ENCODE results near the gene GUCD1. TPM values are rescaled to one million over a fixed set of nuclear protein-coding genes. Genes with fewer than 3 reads are reported as not detected.

The GUCD1 gene
- total and polyA plus RNA-seq, 2 of the 13 experiments (the other 11 are each of a cell fraction or from before 2014, with no cell fraction given), result 128 to 245 TPM

DNA sequence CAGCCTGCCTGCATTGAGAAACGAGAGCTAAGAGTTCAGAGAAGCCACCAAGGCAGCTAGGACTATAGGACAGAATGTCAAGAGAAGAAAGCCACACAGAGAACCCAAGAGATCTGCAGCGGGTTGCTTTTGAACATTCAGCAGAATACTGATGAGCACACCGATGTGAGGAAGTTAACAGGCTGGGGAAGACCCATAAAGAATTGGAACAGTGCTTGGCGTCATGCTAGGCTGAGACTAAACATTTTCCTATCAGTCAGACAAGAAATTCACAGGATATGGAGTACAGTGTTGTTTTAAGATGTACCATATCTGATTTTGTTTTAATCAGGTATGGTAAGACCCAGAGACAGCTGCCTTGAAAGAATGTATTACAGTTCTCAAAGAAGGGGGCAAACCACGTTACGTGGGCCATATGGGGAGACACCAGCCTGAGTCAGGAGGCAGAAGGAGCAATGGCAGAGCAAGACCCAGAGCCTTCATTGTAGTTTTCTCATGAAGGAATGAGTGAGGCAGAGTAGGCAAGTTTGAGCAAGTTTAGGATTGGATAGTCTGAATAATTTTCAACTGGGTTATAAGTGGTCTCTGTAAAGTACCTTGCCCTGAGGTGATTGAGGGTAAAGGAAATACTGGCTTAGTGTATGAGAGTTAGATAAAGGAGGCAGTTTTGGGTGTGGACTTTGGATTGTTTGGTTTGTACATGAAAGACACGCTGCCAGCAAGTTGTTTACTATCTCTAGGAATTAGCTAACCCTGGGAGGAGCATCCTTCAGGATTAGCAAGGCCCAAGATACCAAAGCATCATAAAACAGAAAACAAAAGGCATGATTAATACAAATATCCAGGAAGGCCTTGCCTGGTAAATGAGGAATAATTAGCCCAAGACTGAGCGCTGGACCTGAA, 23.7 kb upstream of the GUCD1 start (continued):
- TF ChIP-seq HDAC6 (IDR thresholded peaks at IDR 0.05; ENCODE audit: low read depth, low read length) (0 out of 2 replicates have a peak, but pooled peaks have one; percentile 14), RBFOX2 (IDR thresholded peaks at IDR 0.05; ENCODE audit: low read depth, low read length) (peak; percentile 58), RFXANK (CRISPR knock-in tag; IDR thresholded peaks at IDR 0.05) (no peak), IRF9 (CRISPR knock-in tag; IDR thresholded peaks at IDR 0.05; ENCODE audit: borderline replicate concordance) (no peak), ELF1 (CRISPR knock-in tag; IDR thresholded peaks at IDR 0.05) (peak; percentile 22; the same call in 1 of the 2 replicates), ZFP90 (CRISPR knock-in tag; IDR thresholded peaks at IDR 0.05; ENCODE audit: borderline replicate concordance) (no peak), SALL2 (CRISPR knock-in tag; IDR thresholded peaks at IDR 0.05) (no peak), SALL1 (CRISPR knock-in tag; IDR thresholded peaks at IDR 0.05) (peak; percentile 91; the same call in 1 of the 2 replicates), KDM3A (CRISPR knock-in tag; IDR thresholded peaks at IDR 0.05; ENCODE audit: low read depth) (peak; percentile 64; the same call in 1 of the 2 replicates), ZNF746 (CRISPR knock-in tag; IDR thresholded peaks at IDR 0.05) (no peak), SNRNP70 (IDR thresholded peaks at IDR 0.05; ENCODE audit: low read depth, low read length) (no peak), TBX3 (IDR thresholded peaks at IDR 0.05; ENCODE audit: borderline replicate concordance) (peak; percentile 71; the same call in 1 of the 2 replicates), NR2F1 (CRISPR knock-in tag; IDR thresholded peaks at IDR 0.05) (peak in 1 of 2 experiments; percentile 52; a peak in 3 of 4 replicates), ZNF580 (CRISPR knock-in tag; IDR thresholded peaks at IDR 0.05; ENCODE audit: borderline replicate concordance, low read depth) (0 out of 2 replicates have a peak, but pooled peaks have one; percentile 49), ZFP62 (CRISPR knock-in tag; IDR thresholded peaks at IDR 0.05) (no peak), MEF2D (CRISPR knock-in tag; IDR thresholded peaks at IDR 0.05) (peak; percentile 46; the same call in 1 of the 2 replicates)
- TF ChIP-seq, protein P1, sequence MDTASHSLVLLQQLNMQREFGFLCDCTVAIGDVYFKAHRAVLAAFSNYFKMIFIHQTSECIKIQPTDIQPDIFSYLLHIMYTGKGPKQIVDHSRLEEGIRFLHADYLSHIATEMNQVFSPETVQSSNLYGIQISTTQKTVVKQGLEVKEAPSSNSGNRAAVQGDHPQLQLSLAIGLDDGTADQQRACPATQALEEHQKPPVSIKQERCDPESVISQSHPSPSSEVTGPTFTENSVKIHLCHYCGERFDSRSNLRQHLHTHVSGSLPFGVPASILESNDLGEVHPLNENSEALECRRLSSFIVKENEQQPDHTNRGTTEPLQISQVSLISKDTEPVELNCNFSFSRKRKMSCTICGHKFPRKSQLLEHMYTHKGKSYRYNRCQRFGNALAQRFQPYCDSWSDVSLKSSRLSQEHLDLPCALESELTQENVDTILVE (CRISPR knock-in tag; IDR thresholded peaks at IDR 0.05), result peak; percentile 47
- TF ChIP-seq, protein P2, sequence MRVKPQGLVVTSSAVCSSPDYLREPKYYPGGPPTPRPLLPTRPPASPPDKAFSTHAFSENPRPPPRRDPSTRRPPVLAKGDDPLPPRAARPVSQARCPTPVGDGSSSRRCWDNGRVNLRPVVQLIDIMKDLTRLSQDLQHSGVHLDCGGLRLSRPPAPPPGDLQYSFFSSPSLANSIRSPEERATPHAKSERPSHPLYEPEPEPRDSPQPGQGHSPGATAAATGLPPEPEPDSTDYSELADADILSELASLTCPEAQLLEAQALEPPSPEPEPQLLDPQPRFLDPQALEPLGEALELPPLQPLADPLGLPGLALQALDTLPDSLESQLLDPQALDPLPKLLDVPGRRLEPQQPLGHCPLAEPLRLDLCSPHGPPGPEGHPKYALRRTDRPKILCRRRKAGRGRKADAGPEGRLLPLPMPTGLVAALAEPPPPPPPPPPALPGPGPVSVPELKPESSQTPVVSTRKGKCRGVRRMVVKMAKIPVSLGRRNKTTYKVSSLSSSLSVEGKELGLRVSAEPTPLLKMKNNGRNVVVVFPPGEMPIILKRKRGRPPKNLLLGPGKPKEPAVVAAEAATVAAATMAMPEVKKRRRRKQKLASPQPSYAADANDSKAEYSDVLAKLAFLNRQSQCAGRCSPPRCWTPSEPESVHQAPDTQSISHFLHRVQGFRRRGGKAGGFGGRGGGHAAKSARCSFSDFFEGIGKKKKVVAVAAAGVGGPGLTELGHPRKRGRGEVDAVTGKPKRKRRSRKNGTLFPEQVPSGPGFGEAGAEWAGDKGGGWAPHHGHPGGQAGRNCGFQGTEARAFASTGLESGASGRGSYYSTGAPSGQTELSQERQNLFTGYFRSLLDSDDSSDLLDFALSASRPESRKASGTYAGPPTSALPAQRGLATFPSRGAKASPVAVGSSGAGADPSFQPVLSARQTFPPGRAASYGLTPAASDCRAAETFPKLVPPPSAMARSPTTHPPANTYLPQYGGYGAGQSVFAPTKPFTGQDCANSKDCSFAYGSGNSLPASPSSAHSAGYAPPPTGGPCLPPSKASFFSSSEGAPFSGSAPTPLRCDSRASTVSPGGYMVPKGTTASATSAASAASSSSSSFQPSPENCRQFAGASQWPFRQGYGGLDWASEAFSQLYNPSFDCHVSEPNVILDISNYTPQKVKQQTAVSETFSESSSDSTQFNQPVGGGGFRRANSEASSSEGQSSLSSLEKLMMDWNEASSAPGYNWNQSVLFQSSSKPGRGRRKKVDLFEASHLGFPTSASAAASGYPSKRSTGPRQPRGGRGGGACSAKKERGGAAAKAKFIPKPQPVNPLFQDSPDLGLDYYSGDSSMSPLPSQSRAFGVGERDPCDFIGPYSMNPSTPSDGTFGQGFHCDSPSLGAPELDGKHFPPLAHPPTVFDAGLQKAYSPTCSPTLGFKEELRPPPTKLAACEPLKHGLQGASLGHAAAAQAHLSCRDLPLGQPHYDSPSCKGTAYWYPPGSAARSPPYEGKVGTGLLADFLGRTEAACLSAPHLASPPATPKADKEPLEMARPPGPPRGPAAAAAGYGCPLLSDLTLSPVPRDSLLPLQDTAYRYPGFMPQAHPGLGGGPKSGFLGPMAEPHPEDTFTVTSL (CRISPR knock-in tag; IDR thresholded peaks at IDR 0.05; ENCODE audit: borderline replicate concordance), result peak; percentile 89
- TF ChIP-seq, protein P3, sequence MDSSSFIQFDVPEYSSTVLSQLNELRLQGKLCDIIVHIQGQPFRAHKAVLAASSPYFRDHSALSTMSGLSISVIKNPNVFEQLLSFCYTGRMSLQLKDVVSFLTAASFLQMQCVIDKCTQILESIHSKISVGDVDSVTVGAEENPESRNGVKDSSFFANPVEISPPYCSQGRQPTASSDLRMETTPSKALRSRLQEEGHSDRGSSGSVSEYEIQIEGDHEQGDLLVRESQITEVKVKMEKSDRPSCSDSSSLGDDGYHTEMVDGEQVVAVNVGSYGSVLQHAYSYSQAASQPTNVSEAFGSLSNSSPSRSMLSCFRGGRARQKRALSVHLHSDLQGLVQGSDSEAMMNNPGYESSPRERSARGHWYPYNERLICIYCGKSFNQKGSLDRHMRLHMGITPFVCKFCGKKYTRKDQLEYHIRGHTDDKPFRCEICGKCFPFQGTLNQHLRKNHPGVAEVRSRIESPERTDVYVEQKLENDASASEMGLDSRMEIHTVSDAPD (CRISPR knock-in tag; IDR thresholded peaks at IDR 0.05), result peak; percentile 41; the same call in 1 of the 2 replicates
